Measurements from ENCODE around the gene PELO. TPM values are rescaled to one million over a fixed set of nuclear protein-coding genes. Genes with fewer than 3 reads are reported as not detected.

Gene PELO
- polyA plus RNA-seq, 4 donors = 4.0 to 10.8 (median 9.3) TPM

GRCh38 chr5:52776116-52776515 is 11.6 kb upstream of the PELO start:
- H3K4me3 ChIP-seq (ENCODE audit: low read depth in 1 of 3, low read length in 3 of 3) = peak overlapping the region in 1 of 3 donors; percentile 34
- no peaks in the 10 kb centered on the region for H3K36me3 ChIP-seq (ENCODE audit: control insufficient read depth in 3 of 3, insufficient read depth in 2 of 3, low read depth in 1 of 3, low read length in 3 of 3)
- H3K27ac ChIP-seq (ENCODE audit: low read depth in 1 of 3, low read length in 2 of 3) = peak overlapping the region in 2 of 3 donors; percentile 56 to 68
- no peak for FAIRE-seq
- WGBS, 3 donors = 86 to 92% (median 89%) methylated on average over 2 of the region's 2 CpGs
- H3K9me3 ChIP-seq (ENCODE audit: control insufficient read depth in 2 of 2, insufficient read depth in 1 of 2, low read depth in 1 of 2, low read length in 1 of 2) = no peaks in the 10 kb centered on the region
- DNase-seq = peak in 1 of 2 donors; percentile 65
- H3K4me1 ChIP-seq (ENCODE audit: control insufficient read depth in 3 of 3, insufficient read depth in 2 of 3, low read depth in 1 of 3, low read length in 2 of 3) = no peaks in the 10 kb centered on the region
- no peaks in the 10 kb centered on the region for H3K27me3 ChIP-seq (ENCODE audit: control insufficient read depth in 3 of 3, insufficient read depth in 3 of 3, low read length in 3 of 3)

GRCh38 chr5:52777186-52777585 is 10.5 kb upstream of the PELO start:
- 76 to 89% (median 77%) methylated on average over 4 of the region's 4 CpGs for WGBS, 3 donors
- H3K27ac ChIP-seq (ENCODE audit: low read depth in 1 of 3, low read length in 2 of 3) = no peak overlapping the region
- no peaks in the 10 kb centered on the region for H3K27me3 ChIP-seq (ENCODE audit: control insufficient read depth in 3 of 3, insufficient read depth in 3 of 3, low read length in 3 of 3)
- no peak for DNase-seq
- no peak for FAIRE-seq
- H3K36me3 ChIP-seq (ENCODE audit: control insufficient read depth in 3 of 3, insufficient read depth in 2 of 3, low read depth in 1 of 3, low read length in 3 of 3) = no peaks in the 10 kb centered on the region
- no peaks in the 10 kb centered on the region for H3K4me1 ChIP-seq (ENCODE audit: control insufficient read depth in 3 of 3, insufficient read depth in 2 of 3, low read depth in 1 of 3, low read length in 2 of 3)
- H3K9me3 ChIP-seq (ENCODE audit: control insufficient read depth in 2 of 2, insufficient read depth in 1 of 2, low read depth in 1 of 2, low read length in 1 of 2) = no peaks in the 10 kb centered on the region
- H3K4me3 ChIP-seq (ENCODE audit: low read depth in 1 of 3, low read length in 3 of 3) = no peak overlapping the region

- 80 to 91% (median 81%) methylated on average over 1 of the region's 1 CpG for WGBS, 3 donors
- FAIRE-seq = no peak
- peak overlapping the region in 1 of 3 donors; percentile 32 for H3K27ac ChIP-seq (ENCODE audit: low read depth in 1 of 3, low read length in 2 of 3)
- H3K4me1 ChIP-seq (ENCODE audit: control insufficient read depth in 3 of 3, insufficient read depth in 2 of 3, low read depth in 1 of 3, low read length in 2 of 3) = no peaks in the 10 kb centered on the region
- H3K9me3 ChIP-seq (ENCODE audit: control insufficient read depth in 2 of 2, insufficient read depth in 1 of 2, low read depth in 1 of 2, low read length in 1 of 2) = no peaks in the 10 kb centered on the region
- H3K4me3 ChIP-seq (ENCODE audit: low read depth in 1 of 3, low read length in 3 of 3) = no peak overlapping the region
- no peaks in the 10 kb centered on the region for H3K36me3 ChIP-seq (ENCODE audit: control insufficient read depth in 3 of 3, insufficient read depth in 2 of 3, low read depth in 1 of 3, low read length in 3 of 3)
- H3K27me3 ChIP-seq (ENCODE audit: control insufficient read depth in 3 of 3, insufficient read depth in 3 of 3, low read length in 3 of 3) = no peaks in the 10 kb centered on the region
- DNase-seq = no peak
Measured at GRCh38 chr5:52778781-52779180, 8.9 kb upstream of the PELO start.

- no peak for DNase-seq
- no peak for FAIRE-seq
- H3K9me3 ChIP-seq (ENCODE audit: control insufficient read depth in 2 of 2, insufficient read depth in 1 of 2, low read depth in 1 of 2, low read length in 1 of 2) = no peaks in the 10 kb centered on the region
Measured at GRCh38 chr5:52779213-52779612, 8.5 kb upstream of the PELO start.

GRCh38 chr5:52783226-52783959 is 4.3 kb upstream of the PELO start:
- no peak overlapping the region for H3K4me3 ChIP-seq (ENCODE audit: low read depth in 1 of 3, low read length in 3 of 3)
- FAIRE-seq (no peak), DNase-seq (no peak)
- no peaks in the 10 kb centered on the region for H3K9me3 ChIP-seq (ENCODE audit: control insufficient read depth in 2 of 2, insufficient read depth in 1 of 2, low read depth in 1 of 2, low read length in 1 of 2)
- WGBS, 3 donors = 52 to 71% (median 61%) methylated on average over 2 of the region's 2 CpGs
- H3K27ac ChIP-seq (ENCODE audit: low read depth in 1 of 3, low read length in 2 of 3) = no peak overlapping the region
- H3K27me3 ChIP-seq (ENCODE audit: control insufficient read depth in 3 of 3, insufficient read depth in 3 of 3, low read length in 3 of 3) = no peaks in the 10 kb centered on the region
- H3K4me1 ChIP-seq (ENCODE audit: control insufficient read depth in 3 of 3, insufficient read depth in 2 of 3, low read depth in 1 of 3, low read length in 2 of 3) = peaks cover 0 to 3% (median 0%) of the 10 kb centered on the region in 3 donors
- no peaks in the 10 kb centered on the region for H3K36me3 ChIP-seq (ENCODE audit: control insufficient read depth in 3 of 3, insufficient read depth in 2 of 3, low read depth in 1 of 3, low read length in 3 of 3)

More at GRCh38 chr5:52779213-52779612, 8.5 kb upstream of the PELO start:
- H3K27ac ChIP-seq (ENCODE audit: low read depth in 1 of 3, low read length in 2 of 3) = no peak overlapping the region
- H3K36me3 ChIP-seq (ENCODE audit: control insufficient read depth in 3 of 3, insufficient read depth in 2 of 3, low read depth in 1 of 3, low read length in 3 of 3) = no peaks in the 10 kb centered on the region
- H3K4me1 ChIP-seq (ENCODE audit: control insufficient read depth in 3 of 3, insufficient read depth in 2 of 3, low read depth in 1 of 3, low read length in 2 of 3) = no peaks in the 10 kb centered on the region
- H3K4me3 ChIP-seq (ENCODE audit: low read depth in 1 of 3, low read length in 3 of 3) = no peak overlapping the region
- no peaks in the 10 kb centered on the region for H3K27me3 ChIP-seq (ENCODE audit: control insufficient read depth in 3 of 3, insufficient read depth in 3 of 3, low read length in 3 of 3)

GRCh38 chr5:52784737-52785136 is 3.0 kb upstream of the PELO start:
- DNase-seq (no peak), FAIRE-seq (no peak)
- no peaks in the 10 kb centered on the region for H3K9me3 ChIP-seq (ENCODE audit: control insufficient read depth in 2 of 2, insufficient read depth in 1 of 2, low read depth in 1 of 2, low read length in 1 of 2)
- peaks cover 0 to 11% (median 0%) of the 10 kb centered on the region in 3 donors for H3K4me1 ChIP-seq (ENCODE audit: control insufficient read depth in 3 of 3, insufficient read depth in 2 of 3, low read depth in 1 of 3, low read length in 2 of 3)
- no peaks in the 10 kb centered on the region for H3K27me3 ChIP-seq (ENCODE audit: control insufficient read depth in 3 of 3, insufficient read depth in 3 of 3, low read length in 3 of 3)
- no peaks in the 10 kb centered on the region for H3K36me3 ChIP-seq (ENCODE audit: control insufficient read depth in 3 of 3, insufficient read depth in 2 of 3, low read depth in 1 of 3, low read length in 3 of 3)
- H3K27ac ChIP-seq (ENCODE audit: low read depth in 1 of 3, low read length in 2 of 3) = no peak overlapping the region
- no peak overlapping the region for H3K4me3 ChIP-seq (ENCODE audit: low read depth in 1 of 3, low read length in 3 of 3)
- 57 to 82% (median 65%) methylated on average over 6 of the region's 6 CpGs for WGBS, 3 donors

- 10 to 33% (median 18%) methylated on average over 4 of the region's 4 CpGs for WGBS, 3 donors
- Histone ChIP-seq H3K4me3 (ENCODE audit: low read depth in 1 of 3, low read length in 3 of 3) (no peak overlapping the region), H3K36me3 (ENCODE audit: control insufficient read depth in 3 of 3, insufficient read depth in 2 of 3, low read depth in 1 of 3, low read length in 3 of 3) (no peaks in the 10 kb centered on the region), H3K4me1 (ENCODE audit: control insufficient read depth in 3 of 3, insufficient read depth in 2 of 3, low read depth in 1 of 3, low read length in 2 of 3) (peaks cover 0 to 15% (median 7%) of the 10 kb centered on the region in 3 donors), H3K27me3 (ENCODE audit: control insufficient read depth in 3 of 3, insufficient read depth in 3 of 3, low read length in 3 of 3) (no peaks in the 10 kb centered on the region), H3K27ac (ENCODE audit: low read depth in 1 of 3, low read length in 2 of 3) (peak overlapping the region in 1 of 3 donors; percentile 71), H3K9me3 (ENCODE audit: control insufficient read depth in 2 of 2, insufficient read depth in 1 of 2, low read depth in 1 of 2, low read length in 1 of 2) (no peaks in the 10 kb centered on the region)
- no peak for FAIRE-seq
- DNase-seq = no peak
Measured at GRCh38 chr5:52786391-52786790, 1.3 kb upstream of the PELO start.

GRCh38 chr5:52786949-52787599 is 642 bp upstream of the PELO start:
- H3K36me3 ChIP-seq (ENCODE audit: control insufficient read depth in 3 of 3, insufficient read depth in 2 of 3, low read depth in 1 of 3, low read length in 3 of 3) = no peaks in the 10 kb centered on the region
- FAIRE-seq = no peak
- H3K27ac ChIP-seq (ENCODE audit: low read depth in 1 of 3, low read length in 2 of 3) = peak overlapping the region; percentile 71 to 95 (median 75)
- peaks cover 0 to 15% (median 8%) of the 10 kb centered on the region in 3 donors for H3K4me1 ChIP-seq (ENCODE audit: control insufficient read depth in 3 of 3, insufficient read depth in 2 of 3, low read depth in 1 of 3, low read length in 2 of 3)
- H3K4me3 ChIP-seq (ENCODE audit: low read depth in 1 of 3, low read length in 3 of 3) = peak overlapping the region; percentile 31 to 94 (median 60)
- H3K27me3 ChIP-seq (ENCODE audit: control insufficient read depth in 3 of 3, insufficient read depth in 3 of 3, low read length in 3 of 3) = no peaks in the 10 kb centered on the region
- WGBS, 3 donors = 1 to 5% (median 2%) methylated on average over 11 of the region's 11 CpGs
- H3K9me3 ChIP-seq (ENCODE audit: control insufficient read depth in 2 of 2, insufficient read depth in 1 of 2, low read depth in 1 of 2, low read length in 1 of 2) = no peaks in the 10 kb centered on the region
- peak; percentile 71 to 84 for DNase-seq
